ENCODE data around the gene NEBL. TPM values are rescaled to one million over a fixed set of nuclear protein-coding genes. Genes with fewer than 3 reads are reported as not detected.

The NEBL gene
- total and polyA plus RNA-seq, 2 experiments from 2014 or later: 2.3 to 11.4 TPM

GRCh38 chr10:20847512-20847911 lies 49.6 kb downstream of the NEBL start:
- Mint-ChIP-seq H3K4me1 (no peaks in the 10 kb centered on the region), H3K4me3 (no peak overlapping the region), H3K27me3 (ENCODE audit: insufficient read depth, low read depth, poor library complexity) (no peaks in the 10 kb centered on the region), H3K27ac (no peak overlapping the region), H3K9me3 (peaks cover 12% of the 10 kb centered on the region; the same call in 1 of the 3 replicates), H3K36me3 (ENCODE audit: low read depth) (peaks cover 10% of the 10 kb centered on the region; the same call in 1 of the 3 replicates)
- H3K27me3 ChIP-seq (ENCODE audit: insufficient read depth): no peaks in the 10 kb centered on the region
- H3K36me3 ChIP-seq (ENCODE audit: insufficient read depth): no peaks in the 10 kb centered on the region
- no peaks in the 10 kb centered on the region for H3F3A ChIP-seq (replicated peaks; ENCODE audit: low read depth)
- DNase-seq (ENCODE audit: low spot score) (no peak), ATAC-seq (no peak)
- no peaks in the 10 kb centered on the region for H3K9me2 ChIP-seq (ENCODE audit: insufficient read depth)
- H2AFZ ChIP-seq: no peak overlapping the region
- H3K27ac ChIP-seq (ENCODE audit: low read depth): no peak overlapping the region
- no peaks in the 10 kb centered on the region for H3K79me2 ChIP-seq (replicated peaks; ENCODE audit: insufficient read depth)
- no peaks in the 10 kb centered on the region for H3K4me1 ChIP-seq (ENCODE audit: insufficient read depth)
- no peaks in the 10 kb centered on the region for H4K20me1 ChIP-seq (replicated peaks; ENCODE audit: insufficient read depth)
- H3K4me2 ChIP-seq: no peak overlapping the region
- TF ChIP-seq JUNB (IDR thresholded peaks at IDR 0.05; ENCODE audit: unreplicated experiment) (no peak), ZNF462 (CRISPR knock-in tag; IDR thresholded peaks at IDR 0.05) (no peak), ZNF331 (CRISPR knock-in tag; IDR thresholded peaks at IDR 0.05; ENCODE audit: low read depth) (no peak)
- TF ChIP-seq, protein P1, sequence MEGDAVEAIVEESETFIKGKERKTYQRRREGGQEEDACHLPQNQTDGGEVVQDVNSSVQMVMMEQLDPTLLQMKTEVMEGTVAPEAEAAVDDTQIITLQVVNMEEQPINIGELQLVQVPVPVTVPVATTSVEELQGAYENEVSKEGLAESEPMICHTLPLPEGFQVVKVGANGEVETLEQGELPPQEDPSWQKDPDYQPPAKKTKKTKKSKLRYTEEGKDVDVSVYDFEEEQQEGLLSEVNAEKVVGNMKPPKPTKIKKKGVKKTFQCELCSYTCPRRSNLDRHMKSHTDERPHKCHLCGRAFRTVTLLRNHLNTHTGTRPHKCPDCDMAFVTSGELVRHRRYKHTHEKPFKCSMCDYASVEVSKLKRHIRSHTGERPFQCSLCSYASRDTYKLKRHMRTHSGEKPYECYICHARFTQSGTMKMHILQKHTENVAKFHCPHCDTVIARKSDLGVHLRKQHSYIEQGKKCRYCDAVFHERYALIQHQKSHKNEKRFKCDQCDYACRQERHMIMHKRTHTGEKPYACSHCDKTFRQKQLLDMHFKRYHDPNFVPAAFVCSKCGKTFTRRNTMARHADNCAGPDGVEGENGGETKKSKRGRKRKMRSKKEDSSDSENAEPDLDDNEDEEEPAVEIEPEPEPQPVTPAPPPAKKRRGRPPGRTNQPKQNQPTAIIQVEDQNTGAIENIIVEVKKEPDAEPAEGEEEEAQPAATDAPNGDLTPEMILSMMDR (conservative IDR thresholded peaks at IDR 0.05; ENCODE audit: low read depth in 2 of 2): no peak
- H3K4me3 ChIP-seq: no peak overlapping the region

All from GM23338 (cell line).